Left ventricle myocardium inferior (tissue), 1 donor: ENCODE data around the gene LRRC70. TPM values are rescaled to one million over a fixed set of nuclear protein-coding genes. Genes with fewer than 3 reads are reported as not detected.

ENCODE experiments used
- DNase-seq: peaks from one replicate; pipeline ENCODE4 v3.0.0-alpha.2; 2020
- H3K27ac ChIP-seq: fragments of 200-600 bp; replicated peaks from 2 replicates; pipeline ENCODE4 v1.8.0; 2021
- H3K27me3 ChIP-seq: fragments of 200-600 bp; 2 replicates; pipeline ENCODE4 v1.8.0; 2021; ENCODE audit warnings: low read depth
- H3K36me3 ChIP-seq: fragments of 200-600 bp; 2 replicates; pipeline ENCODE4 v1.8.0; 2021
- H3K4me1 ChIP-seq: fragments of 200-600 bp; 2 replicates; pipeline ENCODE4 v1.8.0; 2021
- H3K4me3 ChIP-seq: fragments of 200-600 bp; 2 replicates; pipeline ENCODE4 v1.8.0; 2021; ENCODE audit warnings: mild to moderate bottlenecking, moderate library complexity
- H3K9me3 ChIP-seq: fragments of 200-600 bp; replicated peaks from 2 replicates; pipeline ENCODE4 v1.8.0; 2021
- CTCF ChIP-seq: fragments of 200-600 bp; IDR thresholded peaks from 2 replicates; pipeline ENCODE4 v1.8.0; 2021; ENCODE audit warnings: antibody characterized with exemption, mild to moderate bottlenecking, borderline replicate concordance
- intact Hi-C: fragments of 100-400 bp; cut with micrococcal nuclease; formaldehyde crosslinking; loops from one replicate; pipeline ENCODE4 v1.11.0; 2022
- total RNA-seq: library from RNA; stranded (reverse); fragmentation: NEBNext Ultra II Directional; extraction: Animal tissue kit (Norgen Biotek cat#: 25700); gene quantifications from one replicate; pipeline ENCODE4 v1.2.1, GENCODE V29; 2021
- donor health status: DM: no; HTN: yes; CAD: no; lungs with severe emphysema.

Gene LRRC70
- total RNA-seq, 1 donor from 2014 or later = 0.77 TPM

GRCh38 chr5:62626534-62626933 lies 47.9 kb downstream of the LRRC70 start:
- TF ChIP-seq CTCF = no peak
- peaks cover 24% of the 10 kb centered on the region for H3K36me3 ChIP-seq
- H3K27me3 ChIP-seq = no peaks in the 10 kb centered on the region
- H3K9me3 ChIP-seq = no peaks in the 10 kb centered on the region
- intact Hi-C loops = no loop called here
- no peak for DNase-seq
- no peaks in the 10 kb centered on the region for H3K4me1 ChIP-seq
- H3K27ac ChIP-seq = no peak overlapping the region
- H3K4me3 ChIP-seq = no peak overlapping the region

- H3K9me3 ChIP-seq = no peaks in the 10 kb centered on the region
- H3K27me3 ChIP-seq = no peaks in the 10 kb centered on the region
- no peak overlapping the region for H3K27ac ChIP-seq
- TF ChIP-seq CTCF = no peak
- no peak overlapping the region for H3K4me3 ChIP-seq
- no peak for DNase-seq
- H3K36me3 ChIP-seq = peaks cover 24% of the 10 kb centered on the region
- no peaks in the 10 kb centered on the region for H3K4me1 ChIP-seq
- intact Hi-C loops = no loop called here
Measured at GRCh38 chr5:62627121-62627520, 48.5 kb downstream of the LRRC70 start.

- Histone ChIP-seq H3K4me3 (no peak overlapping the region), H3K27me3 (no peaks in the 10 kb centered on the region), H3K36me3 (peaks cover 24% of the 10 kb centered on the region), H3K27ac (no peak overlapping the region), H3K9me3 (no peaks in the 10 kb centered on the region), H3K4me1 (no peaks in the 10 kb centered on the region)
- intact Hi-C loops = no loop called here
- TF ChIP-seq CTCF = no peak
- DNase-seq = no peak
Measured at GRCh38 chr5:62627901-62628300, 49.3 kb downstream of the LRRC70 start.

Other genes starting within 250 kb of the LRRC70 start
- 16.9 TPM for gene DIMT1, start 174.9 kb upstream of the LRRC70 start, total RNA-seq
- 30.3 TPM for gene IPO11, start 166.1 kb upstream of the LRRC70 start, total RNA-seq